Head of caudate nucleus (tissue), 42 donors: ENCODE measurements around the gene ITPR1.

Source experiments
- DNase-seq, 42 donors: peaks; one replicate each; pipeline versions ENCODE4 v3.0.0 to v3.0.0-alpha.2; 2020 to 2021; ENCODE audit warnings: mixed read lengths in 7 of 42
- intact Hi-C: fragments of 100-400 bp; cut with DNase I; formaldehyde crosslinking; loops from one replicate; pipeline ENCODE4 v1.15.0; 2022

Gene ITPR1

DNA sequence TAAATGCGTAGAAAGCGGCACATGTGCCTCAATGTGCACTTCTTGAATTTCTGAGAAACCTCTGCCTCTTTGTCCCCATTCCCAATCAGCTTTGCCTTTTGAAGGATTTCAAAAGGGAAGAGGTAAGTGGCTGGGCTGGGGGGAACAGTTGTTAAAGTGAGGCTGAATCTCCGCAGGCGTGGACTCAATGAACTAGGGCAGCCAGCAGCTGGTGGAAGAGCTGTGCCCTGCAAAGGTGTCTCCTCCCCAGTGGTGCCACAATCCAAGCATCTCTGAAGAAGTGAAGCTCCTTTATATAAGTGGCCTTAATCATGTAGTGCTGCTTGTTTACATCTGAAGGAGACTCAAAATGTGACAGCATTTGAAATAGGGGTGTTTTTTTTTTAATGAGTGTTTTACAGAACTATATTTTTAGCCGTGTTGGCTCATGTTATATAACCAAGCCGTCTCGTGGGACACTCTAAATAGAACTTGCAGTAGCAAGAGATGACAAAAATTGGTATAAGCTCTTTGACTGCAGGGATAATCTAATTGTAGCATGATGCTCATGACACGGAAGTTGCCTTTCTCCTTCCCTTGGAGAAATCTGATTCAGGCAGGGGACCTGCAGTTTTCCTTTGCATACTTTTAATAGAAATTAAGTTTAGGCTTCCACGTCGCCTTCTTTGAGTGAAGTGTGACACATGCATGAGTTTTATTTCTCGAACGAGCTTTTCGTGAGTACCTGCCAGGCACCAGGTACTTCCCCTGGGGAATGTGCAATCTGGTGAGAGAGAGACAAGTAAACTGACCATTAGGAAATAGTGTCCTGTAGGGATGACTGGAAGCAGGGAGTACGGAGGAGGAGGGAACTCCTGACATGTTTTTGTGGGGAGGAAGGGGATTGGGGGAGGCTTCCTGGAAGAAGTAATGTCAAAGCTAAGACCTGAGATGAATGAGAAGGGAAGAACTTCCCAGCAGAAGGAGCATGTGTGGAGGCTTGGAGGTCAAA, 306.4 kb downstream of the ITPR1 start:
- intact Hi-C loops: no loop called here
- peak in 25 of 42 donors; percentile 16 to 78 (median 56) for DNase-seq

DNA sequence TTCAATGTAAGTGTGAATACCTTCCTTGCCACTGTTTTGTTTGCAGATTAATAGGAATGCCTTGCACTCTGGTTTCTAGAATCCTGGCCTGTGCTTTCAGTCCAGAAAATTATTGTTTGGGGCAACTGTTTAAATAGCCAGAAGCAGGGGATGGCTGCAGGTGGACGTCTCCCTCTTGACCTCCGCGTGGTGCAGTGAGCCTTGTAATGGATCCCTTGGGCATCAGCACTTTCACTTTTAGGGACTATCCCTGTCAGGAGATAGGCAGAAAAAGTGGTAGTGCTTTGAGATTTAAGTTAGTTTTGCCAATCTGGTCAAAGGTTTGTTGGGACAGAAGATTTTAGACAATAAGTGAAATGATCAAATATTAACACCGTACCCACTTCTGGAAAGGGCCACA, 307.4 kb downstream of the ITPR1 start:
- intact Hi-C loops: no loop called here

GRCh38 chr3:4801892-4802291, 308.7 kb downstream of the ITPR1 start:
- intact Hi-C loops: no loop called here
- no peak for DNase-seq

More for the DNA sequence above, 307.4 kb downstream of the ITPR1 start:
- DNase-seq: no peak

- intact Hi-C loops: no loop called here
- DNase-seq: no peak
These were observed 309.8 kb downstream of the ITPR1 start for GRCh38 chr3:4802903-4803302.

DNA sequence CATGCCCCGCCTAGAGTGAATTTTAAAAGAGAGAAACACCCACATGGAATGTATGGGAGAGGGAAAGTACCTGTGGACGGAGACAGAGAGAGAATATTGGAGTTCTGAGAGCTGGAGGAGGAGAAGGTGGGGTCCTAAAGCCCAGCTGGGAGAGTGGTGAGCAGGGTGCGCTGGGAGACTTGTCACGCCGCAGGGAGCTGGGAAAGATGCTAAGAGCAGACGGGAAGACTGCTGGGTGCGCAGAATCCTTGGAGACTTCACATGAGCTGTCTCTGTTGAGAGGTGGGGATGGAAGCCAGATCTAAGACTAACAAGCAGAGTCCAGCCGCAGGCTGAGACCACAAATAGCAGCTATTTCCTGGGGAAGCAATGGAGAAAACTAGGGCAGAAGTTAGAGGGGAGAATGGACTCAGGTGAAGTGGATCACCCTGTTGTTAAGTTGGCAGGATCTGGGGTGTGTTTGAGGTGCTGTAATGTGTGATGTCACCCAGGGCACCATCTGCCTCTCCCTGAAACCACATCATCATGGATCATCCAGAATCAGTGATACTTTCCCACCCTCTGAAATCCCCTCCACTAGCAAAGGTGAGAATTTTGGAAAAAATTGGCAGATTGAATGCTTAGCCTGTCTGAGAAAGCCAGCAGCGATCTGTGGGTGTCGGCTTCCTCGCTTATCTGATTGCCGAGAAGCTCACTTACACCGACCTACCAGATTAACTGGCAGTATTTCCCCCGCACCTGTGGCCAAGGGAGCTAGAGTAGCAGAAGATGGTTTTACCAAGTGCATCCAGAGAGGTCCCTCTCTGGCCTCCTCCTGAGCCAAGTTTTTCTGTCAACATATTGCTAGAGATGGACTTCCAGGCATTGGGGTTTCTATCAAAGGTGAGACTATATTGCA, 311.3 kb downstream of the ITPR1 start:
- DNase-seq: peak in 1 of 42 donors; percentile 44
- intact Hi-C loops: no loop called here

DNA sequence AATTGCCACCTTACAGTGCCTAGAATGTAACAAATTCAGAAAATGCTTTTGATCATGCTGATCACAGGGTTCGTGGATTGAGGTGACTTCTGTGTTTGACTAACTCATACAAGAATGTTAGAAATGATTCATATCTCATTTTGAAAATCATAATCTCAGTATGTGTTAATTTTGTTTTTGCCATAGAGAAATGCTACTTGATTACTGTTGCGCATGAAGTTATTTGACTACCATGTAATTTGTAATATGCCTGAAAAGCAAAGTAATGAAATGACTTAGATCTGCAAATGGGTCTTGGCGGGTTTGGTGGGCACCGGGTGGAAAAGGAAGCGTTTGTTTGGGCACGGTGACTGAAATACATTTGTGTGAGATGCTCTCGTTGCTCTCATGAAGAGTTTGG, 312.5 kb downstream of the ITPR1 start:
- intact Hi-C loops: no loop called here

DNA sequence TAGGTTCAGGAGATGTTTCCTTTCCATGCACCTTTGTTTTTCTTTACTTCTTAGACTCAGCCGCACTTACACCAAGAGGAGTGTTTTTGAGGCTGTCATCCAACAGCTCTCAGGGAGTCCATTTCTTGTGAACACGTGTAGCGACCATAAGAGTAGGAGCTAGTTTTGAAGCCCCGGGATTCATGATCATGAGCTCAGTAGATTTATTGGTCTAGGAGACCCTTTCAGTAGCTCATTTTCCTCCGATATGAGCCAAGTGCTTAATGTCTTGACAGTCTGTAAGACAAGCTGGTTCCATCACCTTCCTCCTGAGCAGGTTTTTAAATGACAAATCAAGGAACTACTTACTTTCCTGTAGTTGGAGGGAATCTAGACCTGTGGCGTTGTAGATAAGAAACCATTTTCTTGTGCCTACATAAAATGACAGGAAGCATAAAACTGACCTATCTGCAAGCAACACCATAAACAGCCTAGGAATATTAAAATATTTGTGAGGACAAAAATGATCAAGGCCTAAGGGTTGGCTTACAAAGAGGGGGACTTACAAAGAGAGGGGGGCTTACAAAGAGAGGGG, 313.5 kb downstream of the ITPR1 start:
- intact Hi-C loops: no loop called here
- no peak for DNase-seq

More for the DNA sequence above, 312.5 kb downstream of the ITPR1 start:
- no peak for DNase-seq

DNA sequence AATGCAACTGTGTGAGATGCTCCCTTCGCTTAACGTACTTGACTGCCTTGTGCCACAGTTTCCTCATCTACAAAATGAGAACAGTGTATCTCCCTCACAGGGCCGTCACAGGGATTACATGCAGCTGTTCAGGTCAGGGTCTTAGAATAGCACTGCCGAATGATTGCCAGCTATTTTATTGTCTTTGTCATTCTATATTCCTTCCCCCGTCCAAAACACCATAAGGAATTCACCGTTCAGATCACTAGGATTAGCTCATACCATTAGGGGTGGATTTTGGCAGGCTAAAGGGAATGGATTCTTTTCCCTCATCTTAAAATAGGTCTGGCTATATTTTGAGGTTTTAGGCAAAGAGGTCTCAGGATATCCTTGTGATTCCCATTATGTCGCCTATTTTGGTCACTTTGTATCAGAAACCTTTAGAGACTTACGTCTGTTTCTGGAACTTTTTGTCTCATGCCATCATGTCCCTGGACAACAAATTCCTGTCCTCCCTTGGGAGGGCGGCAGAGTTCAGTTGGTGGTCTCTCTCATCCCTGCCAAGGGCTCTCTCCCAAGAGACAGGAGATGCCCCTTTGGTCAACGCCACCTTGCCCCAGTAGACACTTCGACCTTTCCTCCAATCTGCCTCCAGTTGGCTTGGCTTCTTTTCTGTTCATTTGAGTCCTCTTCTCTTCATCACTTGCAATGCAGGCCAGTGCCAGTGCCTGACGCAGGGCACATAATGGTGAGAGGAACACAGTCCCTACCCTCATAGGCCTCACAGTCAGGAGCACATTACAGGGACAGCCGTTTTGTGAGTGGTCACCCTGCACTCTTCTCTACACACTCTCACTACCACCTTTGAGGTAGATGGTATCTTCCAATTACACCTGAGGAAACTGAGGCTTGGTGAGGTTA, 314.5 kb downstream of the ITPR1 start:
- no peak for DNase-seq

GRCh38 chr3:4808637-4809036, 315.5 kb downstream of the ITPR1 start:
- no peak for DNase-seq
- intact Hi-C loops: no loop called here

More for the DNA sequence above, 314.5 kb downstream of the ITPR1 start:
- intact Hi-C loops: no loop called here

DNA sequence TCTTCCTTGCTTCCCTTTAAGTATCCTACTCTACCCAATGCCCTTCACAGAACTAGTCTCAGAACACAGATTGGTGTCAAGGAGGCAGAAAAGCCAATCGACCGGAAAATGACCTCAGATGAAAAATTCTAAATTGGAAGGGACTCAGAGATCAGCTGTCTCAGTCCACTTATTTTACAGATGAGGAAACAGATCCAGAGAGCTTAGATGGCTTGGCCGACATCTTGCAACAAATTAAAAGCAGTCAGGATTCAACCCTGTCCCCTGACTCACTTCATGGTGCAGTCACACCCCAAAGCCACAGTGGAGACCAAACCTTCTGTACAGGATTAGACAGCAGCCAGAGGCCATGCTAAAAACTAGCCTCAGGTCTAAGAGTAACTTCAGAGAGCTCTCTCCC, 316.8 kb downstream of the ITPR1 start:
- no peak for DNase-seq
- intact Hi-C loops: no loop called here

GRCh38 chr3:4812591-4812990, 319.4 kb downstream of the ITPR1 start:
- intact Hi-C loops: no loop called here
- DNase-seq: no peak

GRCh38 chr3:4813909-4814304, 320.8 kb downstream of the ITPR1 start:
- DNase-seq: no peak
- intact Hi-C loops: no loop called here

DNA sequence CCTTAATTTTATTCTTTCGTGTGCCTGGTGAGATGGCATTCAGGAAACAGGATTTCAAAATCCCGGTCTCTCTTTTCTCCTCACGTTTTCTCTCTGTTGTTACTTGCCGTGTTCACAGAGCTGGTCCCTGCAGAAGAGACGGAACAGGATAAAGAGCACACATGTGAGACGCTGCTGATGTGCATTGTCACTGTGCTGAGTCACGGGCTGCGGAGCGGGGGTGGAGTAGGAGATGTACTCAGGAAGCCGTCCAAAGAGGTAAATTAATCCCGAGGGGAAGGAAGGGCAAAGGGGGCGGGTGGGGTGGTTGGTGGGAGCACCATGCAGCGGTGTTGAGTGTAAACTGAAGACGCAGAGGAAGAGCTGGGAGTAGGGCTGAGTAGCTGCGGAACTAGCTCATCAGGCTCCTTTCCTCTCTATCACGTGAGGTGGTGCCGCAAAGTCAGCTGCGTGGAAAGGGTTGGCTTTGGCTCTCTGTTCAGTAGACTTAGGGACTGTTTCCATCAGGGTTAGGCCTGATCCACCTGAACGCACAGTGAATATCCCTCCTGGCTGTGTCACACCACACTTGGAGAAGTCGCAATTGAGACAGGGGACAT, 321.3 kb downstream of the ITPR1 start:
- intact Hi-C loops: no loop called here

DNA sequence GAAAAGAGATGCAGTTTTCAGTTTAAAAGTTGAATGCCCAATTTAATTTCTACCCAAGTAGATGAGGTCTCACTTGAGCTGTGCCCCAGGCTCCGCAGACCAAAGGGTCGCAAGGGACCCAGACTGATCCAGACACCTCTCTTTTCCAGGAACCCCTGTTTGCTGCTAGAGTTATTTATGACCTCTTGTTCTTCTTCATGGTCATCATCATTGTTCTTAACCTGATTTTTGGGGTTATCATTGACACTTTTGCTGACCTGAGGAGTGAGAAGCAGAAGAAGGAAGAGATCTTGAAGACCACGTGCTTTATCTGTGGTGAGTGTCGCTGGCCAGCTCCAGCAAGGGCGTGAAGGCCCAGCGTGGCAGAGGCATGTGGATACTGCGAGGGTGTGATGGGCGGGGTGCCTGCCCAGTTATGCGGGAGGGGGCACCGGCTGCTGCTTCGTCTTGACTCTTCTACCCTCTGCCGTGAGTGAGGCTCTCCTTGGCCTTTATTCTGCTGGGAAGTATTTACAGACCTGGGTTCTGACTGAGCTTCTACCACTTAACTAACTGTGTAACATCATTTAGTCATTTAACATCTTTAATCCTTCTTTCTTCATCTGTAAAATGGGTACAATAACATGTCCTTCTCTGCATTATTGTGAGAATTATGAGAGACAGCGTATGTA, 321.9 kb downstream of the ITPR1 start:
- intact Hi-C loops: no loop called here
- DNase-seq: no peak

More for the DNA sequence above, 321.3 kb downstream of the ITPR1 start:
- peak; percentile 41 to 92 (median 81) for DNase-seq

DNA sequence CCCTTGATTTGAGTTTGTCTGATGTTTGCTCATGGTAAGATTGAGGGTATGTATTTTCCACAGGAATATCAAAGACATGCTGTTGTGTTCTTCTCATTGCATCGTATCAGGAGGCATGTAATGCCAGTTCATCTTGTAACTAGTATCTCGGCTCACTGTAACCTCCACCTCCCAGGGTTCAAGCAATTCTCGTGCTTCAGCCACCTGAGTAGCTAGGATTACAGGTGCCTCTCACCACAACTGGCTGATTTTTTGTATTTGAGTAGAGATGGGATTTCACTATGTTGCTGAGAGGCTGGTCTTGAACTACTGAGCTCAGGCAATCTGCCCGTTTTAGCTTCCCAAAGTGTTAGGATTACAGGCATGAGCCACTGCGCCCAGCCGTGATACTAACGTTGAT, 323.2 kb downstream of the ITPR1 start:
- intact Hi-C loops: no loop called here

DNA sequence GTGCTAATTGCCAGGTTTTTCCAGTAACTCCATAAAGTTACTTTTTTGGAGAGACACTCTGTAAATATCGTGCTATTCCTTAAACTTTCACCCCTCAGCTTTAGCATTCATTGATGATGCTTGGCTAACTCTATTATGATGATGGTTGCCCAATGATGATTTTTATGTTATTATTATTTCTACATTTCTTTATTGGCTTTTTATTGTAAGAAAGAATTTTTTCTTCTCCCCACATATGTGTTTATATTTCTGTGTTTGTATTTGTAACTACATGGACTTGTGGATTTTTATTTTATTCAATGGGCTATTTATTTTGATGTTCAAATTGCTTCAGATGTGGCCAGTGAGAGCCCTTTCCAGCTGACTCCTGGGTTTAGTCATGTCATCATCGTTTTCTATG, 323.6 kb downstream of the ITPR1 start:
- no peak for DNase-seq
- intact Hi-C loops: no loop called here

More for the DNA sequence above, 323.2 kb downstream of the ITPR1 start:
- DNase-seq: no peak

GRCh38 chr3:4817128-4817527, 324.0 kb downstream of the ITPR1 start:
- DNase-seq: no peak

More at GRCh38 chr3:4817128-4817527, 324.0 kb downstream of the ITPR1 start:
- intact Hi-C loops: no loop called here
